NCI-H1436 (cell line): ENCODE results near the gene PPP4R3A.
"Not testable (repeated sequence)": the region's sequence is repeated elsewhere in the genome, so short reads cannot be mapped to it uniquely, and the experiment has no call there.

ENCODE experiments used
- DNase-seq: peaks from one replicate; lab custom pipeline; 2025; lab: John Stamatoyannopoulos, UW

PPP4R3A gene

GRCh38 chr14:91409240-91409639, 100.9 kb downstream of the PPP4R3A start:
- DNase-seq = not testable (repeated sequence)
